LNCAP (cell line): ENCODE results near the gene KLK7.

ENCODE experiments used
- TF ChIP-seq, protein P1 (sequence below): fragments of 450-650 bp; IDR thresholded peaks from 2 replicates; pipeline ENCODE4 v1.5.1; 2017; ENCODE audit warnings: mild to moderate bottlenecking

KLK7 gene

GRCh38 chr19:51001515-51001914 is 17.8 kb upstream of the KLK7 start, which contains the start of gene KLK8:
Gene KLK8, minus strand, starts transcription at chr19:51001604. Its CDS starts 437 bp downstream, at chr19:51001167.
- TF ChIP-seq, protein P1, sequence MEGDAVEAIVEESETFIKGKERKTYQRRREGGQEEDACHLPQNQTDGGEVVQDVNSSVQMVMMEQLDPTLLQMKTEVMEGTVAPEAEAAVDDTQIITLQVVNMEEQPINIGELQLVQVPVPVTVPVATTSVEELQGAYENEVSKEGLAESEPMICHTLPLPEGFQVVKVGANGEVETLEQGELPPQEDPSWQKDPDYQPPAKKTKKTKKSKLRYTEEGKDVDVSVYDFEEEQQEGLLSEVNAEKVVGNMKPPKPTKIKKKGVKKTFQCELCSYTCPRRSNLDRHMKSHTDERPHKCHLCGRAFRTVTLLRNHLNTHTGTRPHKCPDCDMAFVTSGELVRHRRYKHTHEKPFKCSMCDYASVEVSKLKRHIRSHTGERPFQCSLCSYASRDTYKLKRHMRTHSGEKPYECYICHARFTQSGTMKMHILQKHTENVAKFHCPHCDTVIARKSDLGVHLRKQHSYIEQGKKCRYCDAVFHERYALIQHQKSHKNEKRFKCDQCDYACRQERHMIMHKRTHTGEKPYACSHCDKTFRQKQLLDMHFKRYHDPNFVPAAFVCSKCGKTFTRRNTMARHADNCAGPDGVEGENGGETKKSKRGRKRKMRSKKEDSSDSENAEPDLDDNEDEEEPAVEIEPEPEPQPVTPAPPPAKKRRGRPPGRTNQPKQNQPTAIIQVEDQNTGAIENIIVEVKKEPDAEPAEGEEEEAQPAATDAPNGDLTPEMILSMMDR = no peak

GRCh38 chr19:51000981-51001380 is 17.3 kb upstream of the KLK7 start:
- TF ChIP-seq, protein P1 = no peak

DNA sequence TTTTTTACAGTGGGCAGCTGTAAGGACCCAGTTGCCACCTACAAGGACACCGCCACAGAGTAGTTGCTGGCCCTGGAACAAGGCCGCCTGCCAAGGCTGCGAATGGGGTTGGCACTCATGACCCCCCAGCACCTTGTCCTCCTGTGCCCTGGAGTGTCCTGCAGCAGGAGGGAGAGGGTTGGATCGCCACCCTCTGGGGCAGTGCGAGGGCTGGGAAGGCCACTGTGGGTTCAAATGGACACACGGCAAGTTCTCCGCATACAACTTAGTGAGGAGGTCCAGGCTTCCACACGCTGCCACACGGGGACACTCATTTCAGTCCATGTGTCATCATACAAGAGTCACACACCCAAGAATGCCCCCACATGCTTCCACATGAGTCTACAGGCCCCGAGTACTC is 16.7 kb upstream of the KLK7 start:
- TF ChIP-seq, protein P1 = no peak

- TF ChIP-seq, protein P1 = no peak
These were observed 15.0 kb upstream of the KLK7 start for GRCh38 chr19:50998686-50999085.

GRCh38 chr19:50998061-50998460 is 14.3 kb upstream of the KLK7 start:
- TF ChIP-seq, protein P1 = no peak

DNA sequence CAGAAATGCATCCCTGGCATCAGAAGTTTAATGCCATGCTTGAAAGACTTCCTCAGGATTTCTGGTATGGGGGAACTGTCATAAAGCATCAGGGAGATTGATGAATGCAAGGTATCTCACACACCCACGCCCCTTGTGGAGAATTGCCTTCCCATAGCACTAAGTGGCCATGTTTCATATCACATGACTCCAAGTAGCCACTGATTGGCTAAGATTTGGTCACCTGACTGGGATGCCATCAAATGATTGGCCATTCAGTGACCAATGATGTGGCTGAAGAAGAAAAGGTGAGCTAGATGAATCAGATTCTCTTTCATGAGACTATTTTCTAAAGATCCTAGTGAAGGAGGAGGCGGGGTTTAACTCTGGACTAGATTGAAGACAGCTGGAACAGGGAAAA is 10.4 kb upstream of the KLK7 start:
- TF ChIP-seq, protein P1 = no peak

DNA sequence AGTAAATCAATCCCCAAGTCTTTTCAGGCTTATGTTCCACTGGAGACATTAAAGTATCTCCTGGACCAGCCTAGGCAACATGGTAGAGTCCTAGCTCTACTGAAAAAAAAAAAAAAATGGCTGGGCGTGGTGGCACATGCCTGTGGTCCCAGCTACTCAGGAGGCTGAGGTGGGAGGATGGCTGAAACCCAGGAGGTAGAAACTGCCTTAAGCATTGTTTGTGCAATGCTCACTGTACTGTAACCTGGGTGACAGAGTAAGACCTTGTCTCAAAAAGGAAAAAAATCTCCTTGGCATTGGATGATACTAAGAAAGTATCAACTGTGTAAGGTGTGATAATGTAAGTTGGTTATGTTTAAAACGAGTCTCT is 8.9 kb upstream of the KLK7 start:
- TF ChIP-seq, protein P1 = no peak

- TF ChIP-seq, protein P1 = no peak
These were observed 1.5 kb downstream of the KLK7 start for GRCh38 chr19:50982186-50982585.
